ENCODE measurements around the gene MMP24.

Gene MMP24

DNA sequence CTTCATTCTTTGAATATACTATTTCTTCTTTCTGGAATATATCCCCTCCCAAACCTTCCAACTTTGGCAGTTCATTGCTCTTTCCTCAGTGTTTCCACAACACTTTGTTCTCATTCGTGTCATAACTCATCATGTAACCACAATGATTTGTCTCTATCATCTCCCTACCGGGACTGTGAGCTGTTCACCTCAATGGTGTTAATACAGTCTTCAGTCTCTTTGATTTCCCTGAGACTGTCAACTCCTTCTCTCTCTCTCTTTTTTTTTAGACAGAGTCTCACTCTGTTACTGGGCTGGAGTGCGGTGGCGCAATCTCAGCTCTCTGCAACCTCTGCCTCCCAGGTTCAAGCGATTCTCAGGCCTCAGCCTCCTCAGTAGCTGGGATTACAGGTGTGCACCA is 2.5 kb upstream of the MMP24 start:
- no peak overlapping the region for H3K4me3 ChIP-seq (ENCODE audit: low read depth, low read length)
- no peak for TF ChIP-seq CTCF (IDR thresholded peaks at IDR 0.05; ENCODE audit: insufficient read depth, low read length, missing control alignments)
- ChIA-PET CTCF (interaction anchor here (0.5 to 1.5 kb wide), 4 partner anchors 10 to 79 kb away, joined by 3 to 5 read pairs (median 4); no protein-coding TSS in a partner anchor), POLR2A (no interaction called here)
- no peak for DNase-seq (ENCODE audit: low read depth, low spot score)

DNA sequence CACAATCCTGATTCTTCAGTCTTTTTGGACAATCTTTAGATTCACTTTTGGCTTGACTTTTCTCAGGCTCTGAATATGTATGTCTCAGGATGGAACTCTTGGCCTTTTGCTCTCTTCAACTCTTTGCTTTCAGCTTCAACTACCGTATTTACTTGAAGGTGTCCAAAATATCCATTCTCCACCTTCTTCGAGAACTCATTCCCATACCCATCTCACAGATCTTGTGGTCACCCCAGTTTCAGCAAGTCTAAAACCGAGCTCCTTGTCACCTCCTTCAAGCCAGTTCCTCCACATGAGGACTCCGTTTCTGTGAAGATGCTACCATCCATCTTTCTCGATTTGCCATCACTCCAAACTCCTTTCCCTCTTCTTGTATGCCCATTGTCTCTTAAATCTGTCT is 2.0 kb upstream of the MMP24 start:
- no peak for DNase-seq (ENCODE audit: low read depth, low spot score)
- no peak for TF ChIP-seq CTCF (IDR thresholded peaks at IDR 0.05; ENCODE audit: insufficient read depth, low read length, missing control alignments)
- no peak overlapping the region for H3K4me3 ChIP-seq (ENCODE audit: low read depth, low read length)
- POLR2A ChIA-PET = no interaction called here
- CTCF ChIA-PET = interaction anchor here (1.3 to 1.5 kb wide), 3 partner anchors 9 to 79 kb away, joined by 4 to 5 read pairs (median 5); no protein-coding TSS in a partner anchor

- TF ChIP-seq CTCF (IDR thresholded peaks at IDR 0.05; ENCODE audit: insufficient read depth, low read length, missing control alignments) = no peak
- no peak overlapping the region for H3K4me3 ChIP-seq (ENCODE audit: low read depth, low read length)
- CTCF ChIA-PET = interaction anchor here (0.7 kb wide), 3 partner anchors 8 to 79 kb away, joined by 3 read pairs; partner anchors contain the start of gene EDEM2
- DNase-seq (ENCODE audit: low read depth, low spot score) = no peak
- POLR2A ChIA-PET = no interaction called here
Measured at GRCh38 chr20:35225319-35226125, 968 bp upstream of the MMP24 start.

GRCh38 chr20:35226884-35227681 is 593 bp downstream of the MMP24 start:
- ChIA-PET POLR2A (interaction anchor here (0.9 kb wide), 1 partner anchor 80 kb away, joined by 3 read pairs; the partner anchor contains the start of gene EDEM2), CTCF (interaction anchor here (0.8 to 2.1 kb wide), 7 partner anchors 11 to 220 kb away, joined by 3 to 10 read pairs (median 4); partner anchors contain the start of gene GDF5)
- TF ChIP-seq CTCF (IDR thresholded peaks at IDR 0.05; ENCODE audit: insufficient read depth, low read length, missing control alignments) = no peak
- peak overlapping the region; percentile 41 for H3K4me3 ChIP-seq (ENCODE audit: low read depth, low read length)
- no peak for DNase-seq (ENCODE audit: low read depth, low spot score)

DNA sequence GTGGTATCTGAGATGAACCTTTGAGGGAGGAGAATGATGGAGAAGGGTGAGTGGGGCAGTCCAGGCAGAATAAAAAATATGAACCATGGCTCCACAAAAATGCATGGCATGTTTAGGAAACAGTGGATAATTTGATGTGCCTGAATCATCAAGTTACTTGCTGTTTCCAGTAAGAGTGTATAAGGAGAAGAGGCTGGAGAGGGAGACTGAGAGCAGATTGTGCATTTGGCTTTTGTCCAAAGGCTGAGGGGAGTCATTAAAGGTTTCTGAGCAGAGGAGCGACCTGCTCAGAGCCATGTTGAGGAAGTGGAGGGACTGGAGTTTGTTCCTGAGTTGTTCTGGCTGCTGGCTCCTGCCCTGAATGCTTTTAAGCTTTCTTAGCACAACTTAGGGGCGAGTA is 6.1 kb downstream of the MMP24 start:
- CTCF ChIA-PET = interaction anchor here (0.6 to 2.3 kb wide), 5 partner anchors 8 to 207 kb away, joined by 3 to 11 read pairs (median 4); no protein-coding TSS in a partner anchor
- peak; percentile 70 for DNase-seq (ENCODE audit: low read depth, low spot score)
- no peak for TF ChIP-seq CTCF (IDR thresholded peaks at IDR 0.05; ENCODE audit: insufficient read depth, low read length, missing control alignments)
- POLR2A ChIA-PET = no interaction called here
- no peak overlapping the region for H3K4me3 ChIP-seq (ENCODE audit: low read depth, low read length)

- no peak for TF ChIP-seq CTCF (IDR thresholded peaks at IDR 0.05; ENCODE audit: insufficient read depth, low read length, missing control alignments)
- H3K4me3 ChIP-seq (ENCODE audit: low read depth, low read length) = no peak overlapping the region
- ChIA-PET POLR2A (no interaction called here), CTCF (no interaction called here)
- DNase-seq (ENCODE audit: low read depth, low spot score) = no peak
Measured at GRCh38 chr20:35235881-35236280, 9.4 kb downstream of the MMP24 start.

Data from AG04449 (cell line).